K562 (cell line): Measurements from ENCODE around the gene PSMA5. TPM values are rescaled to one million over a fixed set of nuclear protein-coding genes. Genes with fewer than 3 reads are reported as not detected.
A peak's percentile ranks its signal among the peaks of the same experiment; 100 is the strongest.

Source experiments
- ATAC-seq: fragments of 200-7000 bp; cut with Tn5 transposase; 3 replicates; pipeline ENCODE4 v1.9.1; 2020; ENCODE audit warnings: moderate library complexity
- BruUV-seq: library from RNA; stranded (reverse); fragments of 400-500 nt; replicated peaks from 2 replicates; lab custom pipeline; 2021; lab: Mats Ljungman, UMichigan
- CTCF ChIA-PET: fragments of 300-600 bp; formaldehyde crosslinking; extraction: SDS; loops from one replicate; lab custom pipeline; 2021; ENCODE audit warnings: low intra/inter-chr PET ratio; lab: Yijun Ruan, JAX
- POLR2A ChIA-PET: fragments of 300-600, 350-650 bp; sonication (Branson Sonifier 250); formaldehyde crosslinking; extraction: SDS; loops from one replicate; lab custom pipeline; 2021; ENCODE audit warnings: antibody characterized with exemption, inconsistent platforms; lab: Yijun Ruan, JAX
- DNase-seq, 4 experiments: peaks; one replicate each; pipeline versions ENCODE4 v3.0.0 to v3.0.0-alpha.2; 2011 to 2018; ENCODE audit warnings: low spot score in 3 of 4, mixed read lengths in 3 of 4; ENCODE audit errors: extremely low read depth in 1 of 4
- FAIRE-seq: peaks from 2 replicates; lab custom pipeline; 2011; peaks lifted over from hg19 to GRCh38; lab: Jason Lieb, UNC
- H2AFZ ChIP-seq: 2 replicates; pipeline ENCODE4 v1.6.0; 2011; ENCODE audit warnings: low read depth, low read length, control low read depth, inconsistent platforms
- H3K27ac ChIP-seq: fragments of 200-600 bp; 3 replicates; pipeline ENCODE4 v1.8.0; 2011; ENCODE audit warnings: low read depth, mild to moderate bottlenecking, control low read depth, inconsistent platforms, low read length, moderate library complexity, mixed read lengths; ENCODE audit errors: extremely low read depth
- H3K27me3 ChIP-seq, 2 experiments: fragments of 300-600 bp in 1 of 2; 2 replicates in 1 of 2; 3 replicates in 1 of 2; pipeline versions ENCODE4 v1.6.0 to v1.8.0; 2011; ENCODE audit warnings: inconsistent platforms in 2 of 2, low read length in 2 of 2, mild to moderate bottlenecking in 1 of 2, mixed read lengths in 1 of 2, moderate library complexity in 1 of 2; ENCODE audit not compliant: control insufficient read depth in 2 of 2, insufficient read depth in 2 of 2
- H3K36me3 ChIP-seq: fragments of 300-600 bp; 3 replicates; pipeline ENCODE4 v1.8.0; 2011; ENCODE audit warnings: mild to moderate bottlenecking, low read length, inconsistent platforms; ENCODE audit not compliant: control insufficient read depth, insufficient read depth
- H3K4me1 ChIP-seq, 2 experiments: fragments of 200-600 bp in 1 of 2; replicated peaks in 1 of 2; 2 replicates in 1 of 2; 3 replicates in 1 of 2; pipeline versions ENCODE4 v1.5.1 to v1.8.0; 2011; ENCODE audit warnings: inconsistent platforms in 2 of 2, low read length in 2 of 2, mild to moderate bottlenecking in 1 of 2, mixed read lengths in 1 of 2, moderate library complexity in 1 of 2; ENCODE audit not compliant: control insufficient read depth in 2 of 2, insufficient read depth in 2 of 2
- H3K4me2 ChIP-seq: 2 replicates; pipeline ENCODE4 v1.6.1; 2011; ENCODE audit warnings: low read length, control low read depth, inconsistent platforms, mixed read lengths; ENCODE audit not compliant: insufficient read depth
- H3K4me3 ChIP-seq: fragments of 200-600 bp; sonication (generic), shearing (Covaris generic); 2 replicates; pipeline ENCODE4 v1.5.1; 2016; ENCODE audit warnings: control low read depth, inconsistent platforms
- H3K79me2 ChIP-seq: fragments of 200-600 bp; 3 replicates; pipeline ENCODE4 v1.8.0; 2011; ENCODE audit warnings: low read length, inconsistent platforms; ENCODE audit not compliant: control insufficient read depth, insufficient read depth
- H3K9ac ChIP-seq, 2 experiments: 2 replicates each; pipeline versions ENCODE4 v1.6.0 to v1.6.1; 2011; ENCODE audit warnings: low read depth in 2 of 2, low read length in 2 of 2, control low read depth in 1 of 2, inconsistent platforms in 1 of 2, mild to moderate bottlenecking in 1 of 2, mixed read lengths in 1 of 2; ENCODE audit not compliant: insufficient read depth in 1 of 2
- H3K9me1 ChIP-seq: one replicate; pipeline ENCODE4 v1.6.0; 2011; ENCODE audit warnings: inconsistent platforms, mild to moderate bottlenecking, low read length, moderate library complexity; ENCODE audit not compliant: control insufficient read depth, insufficient read depth
- H3K9me3 ChIP-seq: replicated peaks from 2 replicates; pipeline ENCODE4 v1.5.1; 2011; ENCODE audit warnings: low read depth, low read length, inconsistent platforms; ENCODE audit not compliant: control insufficient read depth, insufficient read depth
- H4K20me1 ChIP-seq: replicated peaks from 2 replicates; pipeline ENCODE4 v1.6.1; 2011; ENCODE audit warnings: low read length, inconsistent platforms, mixed read lengths; ENCODE audit not compliant: control insufficient read depth, insufficient read depth
- NFIC ChIP-seq: fragments of 450-650 bp; IDR thresholded peaks from 2 replicates; pipeline ENCODE4 v1.6.1; 2017; ENCODE audit warnings: mild to moderate bottlenecking, inconsistent platforms
- SMARCB1 ChIP-seq: IDR thresholded peaks from 2 replicates; pipeline ENCODE4 v1.6.1; 2011; ENCODE audit warnings: improper control_type of control experiment, low read depth; ENCODE audit not compliant: insufficient read length
- ZNF318 ChIP-seq, 2 experiments: fragments of 450-650 bp; IDR thresholded peaks; 2 replicates each; pipeline ENCODE4 v1.6.1; 2016; ENCODE audit warnings: mild to moderate bottlenecking in 2 of 2, borderline replicate concordance in 1 of 2, low read depth in 1 of 2, moderate library complexity in 1 of 2
- WGBS: fragments of 100-300 bp; shearing (Covaris generic); methylation state at CpG from one replicate; pipeline ENCODE4 v1.1.6; 2016; ENCODE audit warnings: low coverage, mixed read lengths; ENCODE audit not compliant: insufficient coverage; ENCODE audit errors: missing lambda C conversion rate; 5-methylcytosine and 5-hydroxymethylcytosine counted together
- in situ Hi-C: fragments of 300-500 bp; cut with MboI; formaldehyde crosslinking; loops from 4 replicates; pipeline ENCODE4 v1.15.0; 2018; ENCODE audit warnings: inconsistent platforms, mixed read lengths
- intact Hi-C: fragments of 100-400 bp; cut with micrococcal nuclease; formaldehyde crosslinking; loops from 2 replicates; pipeline ENCODE4 v1.14.2; 2022
- polyA plus RNA-seq, 8 experiments: library from polyadenylated mRNA; depleted of rRNA in 4 of 8; stranded (reverse) in 5 of 8; unstranded in 3 of 8; fragments of >200 nt; fragmentation: Nextera tagmentation in 2 of 8; fragmentation: Illumina TruSeq in 1 of 8; extraction: Ambion mirVana in 2 of 8; extraction: Trizol in 1 of 8; gene quantifications; 2 replicates each; pipeline versions ENCODE4 v1.2.1 to v1.2.3, GENCODE V29; 2011 to 2014; ENCODE audit warnings: inconsistent platforms in 1 of 8, missing spikeins in 1 of 8
- total RNA-seq, 7 experiments: library from RNA; depleted of rRNA in 6 of 7; stranded (reverse); fragments of >200 nt in 6 of 7; fragmentation: Illumina TruSeq in 2 of 7; extraction: Trizol in 2 of 7; gene quantifications; 2 replicates each; pipeline versions ENCODE4 v1.2.1 to v1.2.3, GENCODE V29; 2011 to 2021; ENCODE audit warnings: low replicate concordance in 1 of 7
- TF ChIP-seq, protein P1 (sequence below): fragments of 250-450 bp; sonication (Bioruptor Pico); IDR thresholded peaks from 2 replicates; pipeline ENCODE4 v1.4.0; 2020; ENCODE audit warnings: mild to moderate bottlenecking, moderate library complexity

The PSMA5 gene
- total and polyA plus RNA-seq, 9 of the 15 experiments (the other 6 are each of a cell fraction or from before 2014, with no cell fraction given): 82.6 to 542 (median 287) TPM

- no peaks in the 10 kb centered on the region for H3K27me3 ChIP-seq
- no peak for DNase-seq
- no peak overlapping the region for H2AFZ ChIP-seq
- H3K79me2 ChIP-seq: peaks cover 99% of the 10 kb centered on the region
- H3K36me3 ChIP-seq: peaks cover 16% of the 10 kb centered on the region; the same call in 2 of the 3 replicates
- peak overlapping the region; percentile 34 for H3K4me2 ChIP-seq
- peaks cover 2% of the 10 kb centered on the region; the same call in 1 of the 2 replicates for H3K9me3 ChIP-seq
- peak overlapping the region; percentile 45 for H3K27ac ChIP-seq
- CTCF ChIA-PET: no interaction called here
- no peaks in the 10 kb centered on the region for H4K20me1 ChIP-seq
- WGBS: 46% methylated on average over 2 of the region's 2 CpGs
- TF ChIP-seq SMARCB1 (peak; percentile 64), NFIC (peak; percentile 17; the same call in 1 of the 2 replicates), ZNF318 (IDR thresholded peaks at IDR 0.05; ENCODE audit: borderline replicate concordance in 1 of 2, low read depth in 1 of 2) (no peak)
- TF ChIP-seq, protein P1, sequence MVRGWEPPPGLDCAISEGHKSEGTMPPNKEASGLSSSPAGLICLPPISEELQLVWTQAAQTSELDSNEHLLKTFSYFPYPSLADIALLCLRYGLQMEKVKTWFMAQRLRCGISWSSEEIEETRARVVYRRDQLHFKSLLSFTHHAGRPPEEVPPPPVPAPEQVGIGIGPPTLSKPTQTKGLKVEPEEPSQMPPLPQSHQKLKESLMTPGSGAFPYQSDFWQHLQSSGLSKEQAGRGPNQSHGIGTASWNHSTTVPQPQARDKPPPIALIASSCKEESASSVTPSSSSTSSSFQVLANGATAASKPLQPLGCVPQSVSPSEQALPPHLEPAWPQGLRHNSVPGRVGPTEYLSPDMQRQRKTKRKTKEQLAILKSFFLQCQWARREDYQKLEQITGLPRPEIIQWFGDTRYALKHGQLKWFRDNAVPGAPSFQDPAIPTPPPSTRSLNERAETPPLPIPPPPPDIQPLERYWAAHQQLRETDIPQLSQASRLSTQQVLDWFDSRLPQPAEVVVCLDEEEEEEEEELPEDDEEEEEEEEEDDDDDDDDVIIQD (CRISPR knock-in tag): no peak
- FAIRE-seq: no peak
- no TSS peak for BruUV-seq
- peaks cover 25 to 76% of the 10 kb centered on the region in 2 experiments for H3K4me1 ChIP-seq
- no peak for ATAC-seq
- peak overlapping the region; percentile 13 to 67; a peak in 3 of 4 replicates for H3K9ac ChIP-seq
- intact Hi-C loops (no loop called here), in situ Hi-C loops (no loop called here)
- no peaks in the 10 kb centered on the region for H3K9me1 ChIP-seq
- no peak overlapping the region for H3K4me3 ChIP-seq
- POLR2A ChIA-PET: no interaction called here
Measured at GRCh38 chr1:109385417-109385816, 40.8 kb downstream of the PSMA5 start.
